HG03342 (cell line): Measurements from ENCODE around the gene ABCF1.
A peak's percentile ranks its signal among the peaks of the same experiment; 100 is the strongest.
"Not testable (repeated sequence)": the region's sequence is repeated elsewhere in the genome, so short reads cannot be mapped to it uniquely, and the experiment has no call there.

Source experiments
- ATAC-seq: cut with Tn5 transposase; IDR thresholded peaks from one replicate; pipeline ENCODE4 v1.9.1; 2021; ENCODE audit warnings: mild to moderate bottlenecking, moderate library complexity; ENCODE audit not compliant: unreplicated experiment

ABCF1 gene

DNA sequence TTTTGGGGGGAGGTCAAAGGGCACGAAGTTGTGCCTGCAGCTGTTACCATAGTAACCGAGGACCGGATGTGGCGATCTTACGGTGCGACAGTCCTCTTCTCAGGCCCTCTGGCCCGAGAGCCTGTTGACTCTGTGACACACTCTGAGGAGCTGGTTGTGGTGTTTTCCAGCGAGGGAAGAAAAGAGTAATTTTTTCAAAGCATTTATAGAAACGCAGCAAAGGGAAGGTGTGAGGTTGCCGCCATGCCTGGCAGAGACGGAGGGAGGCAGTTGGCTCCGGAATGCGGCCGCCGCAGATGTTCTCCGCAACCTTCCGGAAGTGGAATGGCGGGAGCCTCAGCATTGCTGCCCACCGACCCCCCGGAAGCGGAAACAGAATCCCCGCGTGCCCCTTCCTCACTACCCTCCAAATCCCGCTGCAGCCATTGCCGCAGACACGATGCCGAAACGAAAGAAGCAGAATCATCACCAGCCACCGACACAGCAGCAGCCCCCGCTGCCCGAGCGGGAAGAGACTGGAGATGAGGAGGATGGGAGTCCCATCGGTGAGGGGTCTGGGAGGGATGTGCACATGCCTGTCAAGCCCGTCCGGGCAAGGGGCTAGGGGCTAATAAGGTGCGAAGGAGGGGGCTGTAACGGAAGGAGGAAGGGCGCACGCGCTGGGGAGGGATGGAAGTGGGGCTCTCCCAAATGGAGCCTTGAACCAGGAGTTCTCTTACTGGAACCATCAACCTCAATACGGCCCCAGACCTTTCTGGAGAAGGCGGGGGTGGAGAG is 14.1 kb upstream of the ABCF1 start, which contains the start of gene PRR3:
Gene PRR3, plus strand, starts transcription at position 390 of the 777 bp plus-strand sequence. Its CDS starts 50 bp downstream, at position 440.
- ATAC-seq, result peak; percentile 55

DNA sequence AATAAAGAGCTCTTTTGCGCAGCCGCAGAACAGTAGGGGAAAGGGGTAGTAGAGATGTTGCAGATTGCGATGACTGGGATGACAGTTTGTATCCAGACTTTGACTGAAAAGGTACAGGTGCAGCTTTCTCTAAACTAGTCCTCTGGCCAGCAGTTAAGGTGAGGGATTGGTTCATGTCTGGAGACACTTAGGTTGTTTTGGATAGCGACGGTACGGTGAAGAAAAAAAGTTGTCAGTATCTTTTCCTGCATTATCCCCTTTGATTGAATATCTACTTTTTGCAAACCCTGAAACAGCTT is 13.6 kb upstream of the ABCF1 start:
- ATAC-seq, result peak; percentile 6

DNA sequence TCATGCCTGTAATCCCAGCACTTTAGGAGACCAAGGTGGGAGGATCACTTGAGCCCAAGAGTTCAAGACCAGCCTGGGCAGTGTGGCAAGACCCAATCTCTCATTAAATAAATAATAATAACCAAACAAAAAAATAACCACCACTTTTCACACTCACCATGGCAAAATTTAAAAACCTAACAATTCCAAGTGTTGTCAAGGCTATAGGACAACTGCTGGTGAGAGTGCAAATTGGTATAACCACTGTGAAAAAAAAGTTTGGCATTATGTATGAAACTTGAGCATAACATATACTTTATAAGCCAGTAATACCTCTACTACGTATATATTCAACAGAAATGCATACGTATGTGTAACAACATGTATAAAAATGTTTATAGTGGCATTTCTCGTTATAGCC is 10.3 kb upstream of the ABCF1 start:
- no peak for ATAC-seq

DNA sequence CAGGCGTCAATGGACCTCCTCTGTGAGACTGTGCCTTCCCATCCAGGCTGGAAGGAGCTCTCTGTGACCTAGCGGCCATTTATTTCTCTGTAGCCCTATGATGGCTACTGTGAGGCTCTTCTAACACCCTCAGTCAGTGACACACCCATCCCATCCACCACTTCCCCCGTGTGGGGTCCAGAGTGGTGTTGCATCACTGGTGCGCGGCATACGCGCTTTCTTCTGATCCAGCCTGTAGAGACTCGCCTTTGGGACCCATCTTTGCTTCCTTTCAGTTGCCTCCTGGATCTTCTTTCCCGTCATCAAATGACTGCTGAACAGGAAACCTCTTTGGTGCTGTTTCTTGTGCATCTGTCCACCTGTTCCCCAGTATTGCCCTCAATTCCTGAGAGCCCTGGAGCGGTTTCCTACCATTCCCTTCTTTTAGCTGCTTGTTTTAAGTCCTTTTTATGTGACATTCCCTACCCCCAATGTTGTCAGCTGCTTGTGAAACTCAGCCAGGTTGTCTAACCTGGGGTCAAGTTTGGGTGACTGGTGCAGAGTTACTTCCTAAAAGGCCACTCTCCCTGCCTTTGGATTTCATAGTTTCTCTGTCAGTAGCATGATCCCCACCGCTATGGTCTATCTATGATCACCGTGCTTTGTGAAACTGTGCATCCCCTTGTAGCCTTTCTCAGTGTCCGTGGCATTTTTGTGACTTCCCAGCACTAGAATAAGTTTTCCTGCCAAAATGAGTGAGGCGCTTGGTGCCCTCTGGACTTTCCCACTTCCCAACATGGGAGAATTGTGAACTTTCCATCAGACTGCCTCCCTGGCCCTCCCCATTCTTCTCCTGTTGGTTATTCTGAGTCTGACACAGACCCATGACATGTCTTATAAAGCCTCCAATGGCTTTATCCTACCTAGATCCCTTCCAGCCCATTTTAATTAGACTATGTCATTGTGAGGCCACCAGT is 8.5 kb upstream of the ABCF1 start:
- no peak for ATAC-seq

DNA sequence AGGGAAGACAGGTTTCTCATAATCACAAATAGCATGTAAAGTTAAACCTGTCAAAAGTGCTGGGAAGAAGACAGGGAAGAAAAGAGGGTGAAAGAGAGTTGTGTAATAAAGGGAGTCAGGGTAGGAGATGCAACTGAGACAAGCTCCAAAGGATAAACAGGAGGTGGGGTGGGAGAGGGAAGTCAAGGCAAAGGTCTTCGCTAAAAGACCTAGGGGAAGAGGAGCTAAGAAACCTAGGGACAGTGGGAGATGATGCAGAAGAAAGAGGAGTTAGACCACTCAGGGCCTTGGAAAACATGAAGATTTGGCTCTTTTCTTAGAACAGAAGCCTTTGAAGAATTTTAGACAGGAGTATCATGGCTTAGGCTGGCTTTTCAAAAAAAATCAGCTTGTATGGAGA is 7.1 kb upstream of the ABCF1 start:
- ATAC-seq, result no peak

DNA sequence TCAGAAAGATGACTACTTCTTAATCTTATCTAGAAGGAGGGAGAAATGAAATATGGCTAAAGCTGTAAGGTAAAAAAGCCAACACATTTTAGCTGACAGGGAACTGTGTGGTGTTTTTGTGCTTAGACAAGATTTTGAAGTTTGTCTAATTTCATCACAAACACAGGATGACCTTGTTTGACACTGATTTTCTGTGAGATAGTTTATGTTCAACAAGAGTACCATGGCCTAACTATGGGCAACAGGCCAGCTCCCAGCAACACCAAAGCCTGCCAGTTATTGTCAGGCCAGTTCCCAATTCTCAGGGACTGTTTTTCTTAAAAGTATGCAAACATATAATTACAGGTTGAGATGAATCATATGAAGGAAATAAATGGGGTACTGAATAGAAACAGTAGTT is 5.5 kb upstream of the ABCF1 start:
- ATAC-seq, result no peak

DNA sequence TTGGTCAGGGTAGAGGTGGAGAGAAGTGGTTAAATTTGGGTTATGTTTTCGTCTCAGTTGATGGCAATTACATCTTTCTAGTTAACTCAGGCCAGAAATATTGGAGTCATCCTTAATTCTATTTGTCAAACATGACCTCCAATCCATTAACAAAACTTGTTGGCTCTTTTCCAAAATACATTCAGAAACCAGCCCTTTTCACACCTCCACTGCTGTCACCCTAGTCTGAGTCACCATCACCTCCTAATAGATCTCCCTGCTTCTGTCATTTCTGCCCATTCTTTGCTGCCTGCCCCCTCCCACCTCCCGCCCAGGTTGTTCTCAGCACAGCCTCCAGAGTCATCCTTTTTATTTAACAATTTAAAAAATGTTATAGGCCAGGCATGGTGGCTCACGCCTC is 3.0 kb upstream of the ABCF1 start:
- no peak for ATAC-seq

DNA sequence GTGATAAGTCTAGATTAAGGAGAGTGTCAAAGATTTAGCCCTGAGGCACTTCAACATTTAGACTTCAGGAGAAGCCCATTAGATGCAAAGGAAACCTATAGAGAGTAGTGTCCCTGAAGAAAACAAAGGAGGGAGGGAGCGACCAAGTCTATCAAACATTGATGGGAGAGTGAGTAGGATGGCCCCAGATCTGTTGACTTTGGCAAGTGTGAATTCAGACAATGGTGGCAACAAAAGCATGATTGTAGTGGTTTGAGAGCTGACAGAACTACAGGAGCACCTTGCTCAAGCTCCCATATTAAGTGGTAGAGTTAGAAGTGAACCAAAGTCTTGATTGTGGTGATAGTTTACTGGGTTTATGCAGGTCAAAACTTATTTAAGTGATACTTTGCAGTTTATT is 979 bp upstream of the ABCF1 start:
- no peak for ATAC-seq

DNA sequence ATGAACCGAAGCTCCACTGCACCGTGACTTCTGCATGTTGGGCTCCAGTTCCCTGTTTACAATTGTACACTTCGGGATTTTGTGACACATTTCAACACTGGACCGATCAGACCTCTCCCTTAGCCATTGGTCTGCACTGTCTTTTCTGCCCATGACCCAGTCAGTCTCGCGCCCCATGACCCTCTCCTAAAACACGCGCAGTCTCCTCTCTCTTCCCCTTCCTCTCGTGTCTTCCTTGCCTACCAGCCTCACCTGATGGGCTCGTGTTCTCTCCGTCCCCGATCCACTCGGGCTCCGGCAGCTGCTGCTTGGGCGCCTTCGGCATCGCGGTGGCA is 535 bp upstream of the ABCF1 start:
- peak; percentile 18 for ATAC-seq

DNA sequence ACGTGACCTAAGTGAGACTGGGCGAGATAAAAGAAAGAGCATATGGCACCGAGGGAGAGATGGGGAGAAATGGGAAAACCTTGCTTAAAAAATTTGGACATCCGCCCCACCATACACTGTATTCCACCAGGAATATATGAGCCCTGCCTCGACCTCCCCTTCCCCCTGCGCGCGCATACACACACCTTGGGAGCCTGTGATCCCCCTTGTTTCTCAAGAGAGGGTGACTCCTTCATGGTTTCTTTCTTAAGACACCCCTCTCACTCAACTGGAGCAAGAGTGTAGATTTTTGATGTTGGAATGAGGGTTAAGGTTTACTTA is 480 bp downstream of the ABCF1 start:
- no peak for ATAC-seq

DNA sequence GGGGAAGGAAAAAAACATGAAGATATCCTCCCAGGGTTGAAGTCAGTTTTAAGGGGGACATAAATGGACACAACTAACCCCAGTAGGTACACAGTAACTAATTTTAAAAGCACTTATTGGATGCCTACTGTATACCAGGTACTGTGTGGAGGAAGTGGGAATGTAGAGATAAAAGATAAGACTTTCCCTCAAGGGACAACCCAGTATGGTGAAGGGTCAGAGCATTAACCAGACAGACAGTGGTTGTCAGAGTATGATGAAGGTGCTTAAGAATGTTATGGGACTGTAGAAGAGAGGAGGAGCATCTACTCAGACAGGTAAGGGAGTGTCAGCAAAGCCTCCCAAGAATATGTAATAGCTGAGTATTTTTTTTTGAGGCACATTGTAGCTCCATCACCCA is 906 bp downstream of the ABCF1 start:
- ATAC-seq, result no peak

DNA sequence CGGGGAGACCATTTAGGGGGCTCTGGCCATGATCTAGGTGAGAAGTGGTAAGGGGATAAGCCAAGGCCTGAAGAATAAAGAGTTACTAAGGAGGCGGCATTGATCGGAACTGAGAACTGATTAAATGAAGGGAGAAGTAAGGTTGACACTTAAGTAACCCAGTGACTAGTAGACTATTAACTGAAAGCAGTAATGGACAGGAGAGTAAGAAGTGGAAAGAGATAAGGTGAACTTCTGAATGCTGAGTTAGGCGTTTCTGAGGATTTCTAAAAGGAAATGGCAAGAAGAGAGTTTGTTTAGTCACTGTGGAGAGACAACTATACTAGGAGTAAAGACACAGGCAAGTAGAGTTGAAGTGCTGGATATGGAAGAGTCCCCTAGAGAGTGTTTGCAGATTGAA is 1.9 kb downstream of the ABCF1 start:
- ATAC-seq, result no peak

DNA sequence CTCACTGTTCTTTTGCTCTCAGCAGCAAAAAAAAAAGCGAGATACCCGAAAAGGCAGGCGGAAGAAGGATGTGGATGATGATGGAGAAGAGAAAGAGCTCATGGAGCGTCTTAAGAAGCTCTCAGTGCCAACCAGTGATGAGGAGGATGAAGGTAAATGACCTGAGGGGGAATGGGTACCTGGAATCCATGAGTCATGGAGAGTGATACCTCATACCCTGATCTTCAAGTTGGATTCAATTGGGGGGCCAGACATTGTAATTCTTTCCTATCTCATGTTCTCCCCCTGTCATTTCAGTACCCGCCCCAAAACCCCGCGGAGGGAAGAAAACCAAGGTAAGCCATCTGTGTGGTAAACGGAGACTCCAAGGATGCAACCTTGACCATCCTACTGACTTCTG is 6.8 kb downstream of the ABCF1 start:
- ATAC-seq, result no peak

DNA sequence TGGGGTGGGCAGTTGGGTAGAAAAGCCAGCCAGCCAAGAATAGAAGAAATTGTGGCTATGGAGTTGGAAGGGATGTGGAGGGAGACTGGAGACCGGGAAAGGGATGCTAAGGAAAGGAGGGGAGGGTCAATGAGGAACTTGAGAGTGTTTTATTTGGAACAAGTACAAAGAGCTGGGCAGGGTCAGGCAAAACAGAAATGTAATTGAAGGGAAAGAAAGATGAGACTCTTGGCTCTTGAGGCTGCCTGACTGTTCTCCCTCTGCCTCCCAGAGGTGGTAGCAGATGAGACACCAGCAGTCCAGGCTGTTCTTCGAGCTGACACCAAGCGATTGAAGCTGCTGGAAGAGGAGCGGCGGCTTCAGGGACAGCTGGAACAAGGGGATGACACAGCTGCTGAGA is 12.7 kb downstream of the ABCF1 start:
- ATAC-seq, result no peak

DNA sequence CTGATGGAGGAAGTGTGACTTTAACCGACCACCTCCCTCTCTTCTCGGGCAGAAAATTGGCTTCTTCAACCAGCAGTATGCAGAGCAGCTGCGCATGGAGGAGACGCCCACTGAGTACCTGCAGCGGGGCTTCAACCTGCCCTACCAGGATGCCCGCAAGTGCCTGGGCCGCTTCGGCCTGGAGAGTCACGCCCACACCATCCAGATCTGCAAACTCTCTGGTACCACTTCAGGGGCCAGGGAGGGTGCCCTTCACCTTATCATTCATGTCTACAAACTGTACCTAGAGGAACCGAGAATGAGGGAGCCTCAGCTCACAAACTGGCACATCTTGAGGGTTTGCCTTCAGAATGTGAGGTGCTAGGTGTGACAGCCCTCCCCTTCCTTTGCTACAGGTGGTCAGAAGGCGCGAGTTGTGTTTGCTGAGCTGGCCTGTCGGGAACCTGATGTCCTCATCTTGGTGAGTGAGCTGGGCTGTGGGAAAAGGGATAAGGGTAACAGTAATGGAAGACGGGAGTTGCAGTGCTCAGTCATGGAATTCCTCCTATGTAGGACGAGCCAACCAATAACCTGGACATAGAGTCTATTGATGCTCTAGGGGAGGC is 18.6 kb downstream of the ABCF1 start:
- no peak for ATAC-seq

DNA sequence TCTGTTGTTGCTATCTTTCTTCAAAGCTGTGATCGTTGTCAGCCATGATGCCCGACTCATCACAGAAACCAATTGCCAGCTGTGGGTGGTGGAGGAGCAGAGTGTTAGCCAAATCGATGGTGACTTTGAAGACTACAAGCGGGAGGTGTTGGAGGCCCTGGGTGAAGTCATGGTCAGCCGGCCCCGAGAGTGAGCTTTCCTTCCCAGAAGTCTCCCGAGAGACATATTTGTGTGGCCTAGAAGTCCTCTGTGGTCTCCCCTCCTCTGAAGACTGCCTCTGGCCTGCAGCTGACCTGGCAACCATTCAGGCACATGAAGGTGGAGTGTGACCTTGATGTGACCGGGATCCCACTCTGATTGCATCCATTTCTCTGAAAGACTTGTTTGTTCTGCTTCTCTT is 19.3 kb downstream of the ABCF1 start:
- no peak for ATAC-seq

DNA sequence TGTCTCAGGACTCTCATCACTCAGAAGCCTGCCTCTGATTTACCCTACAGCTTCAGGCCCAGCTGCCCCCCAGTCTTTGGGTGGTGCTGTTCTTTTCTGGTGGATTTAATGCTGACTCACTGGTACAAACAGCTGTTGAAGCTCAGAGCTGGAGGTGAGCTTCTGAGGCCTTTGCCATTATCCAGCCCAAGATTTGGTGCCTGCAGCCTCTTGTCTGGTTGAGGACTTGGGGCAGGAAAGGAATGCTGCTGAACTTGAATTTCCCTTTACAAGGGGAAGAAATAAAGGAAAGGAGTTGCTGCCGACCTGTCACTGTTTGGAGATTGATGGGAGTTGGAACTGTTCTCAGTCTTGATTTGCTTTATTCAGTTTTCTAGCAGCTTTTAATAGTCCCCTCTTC is 19.8 kb downstream of the ABCF1 start:
- ATAC-seq, result no peak

DNA sequence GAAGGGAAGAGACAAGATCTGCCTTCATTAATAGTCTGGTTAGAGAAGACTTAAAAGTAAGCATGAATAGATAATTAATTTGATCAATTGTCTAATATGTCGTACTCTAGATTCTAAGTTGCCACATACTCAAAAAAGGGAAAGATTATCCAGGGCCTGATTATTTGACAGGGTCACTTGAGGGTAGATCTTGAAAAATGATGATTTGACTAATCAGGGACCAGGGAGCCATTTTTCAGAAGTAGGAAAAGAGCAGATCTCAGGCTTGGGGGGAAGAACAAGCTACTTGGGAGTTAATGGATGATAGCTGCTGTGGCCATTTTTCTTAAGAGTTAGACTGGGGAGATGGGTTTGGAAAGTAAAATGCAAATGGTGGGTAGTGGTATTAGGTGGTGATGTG is 21.0 kb downstream of the ABCF1 start:
- no peak for ATAC-seq

DNA sequence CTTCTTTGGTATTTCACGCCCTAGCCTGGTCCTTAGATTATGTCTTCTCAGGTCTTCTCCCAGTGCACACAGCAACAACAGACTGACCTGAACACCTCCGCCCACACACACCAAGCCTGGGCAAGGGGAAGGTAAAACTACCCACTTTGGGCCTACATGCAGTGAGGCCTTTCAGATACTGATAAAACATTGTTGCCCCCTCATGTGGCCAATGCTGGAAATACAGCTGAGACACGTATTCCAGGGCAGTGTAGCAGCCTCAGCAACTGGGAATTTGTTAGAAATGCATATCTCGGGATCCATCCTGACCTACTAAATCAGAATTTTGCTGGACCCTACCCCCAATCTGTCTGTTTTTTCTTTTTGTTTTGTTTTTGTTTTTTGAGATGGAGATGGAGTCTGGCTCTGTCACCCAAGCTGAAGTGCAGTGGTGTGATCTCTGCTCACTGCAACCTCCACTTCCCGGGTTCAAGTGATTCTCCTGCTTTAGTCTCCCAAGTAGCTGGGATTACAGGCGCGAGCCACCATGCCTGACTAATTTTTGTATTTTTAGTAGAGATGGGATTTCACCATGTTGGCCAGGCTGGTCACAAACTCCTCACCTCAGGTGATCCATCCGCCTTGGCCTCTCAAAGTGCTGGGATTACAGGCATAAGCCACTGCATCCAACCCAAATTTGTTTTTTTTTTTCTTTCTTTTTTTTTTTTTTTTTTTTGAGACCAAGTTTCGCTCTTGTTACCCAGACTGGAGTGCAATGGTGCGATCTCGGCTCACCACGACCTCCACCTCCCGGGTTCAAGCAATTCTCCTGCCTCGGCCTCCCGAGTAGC is 26.3 kb downstream of the ABCF1 start:
- not testable (repeated sequence) for ATAC-seq

DNA sequence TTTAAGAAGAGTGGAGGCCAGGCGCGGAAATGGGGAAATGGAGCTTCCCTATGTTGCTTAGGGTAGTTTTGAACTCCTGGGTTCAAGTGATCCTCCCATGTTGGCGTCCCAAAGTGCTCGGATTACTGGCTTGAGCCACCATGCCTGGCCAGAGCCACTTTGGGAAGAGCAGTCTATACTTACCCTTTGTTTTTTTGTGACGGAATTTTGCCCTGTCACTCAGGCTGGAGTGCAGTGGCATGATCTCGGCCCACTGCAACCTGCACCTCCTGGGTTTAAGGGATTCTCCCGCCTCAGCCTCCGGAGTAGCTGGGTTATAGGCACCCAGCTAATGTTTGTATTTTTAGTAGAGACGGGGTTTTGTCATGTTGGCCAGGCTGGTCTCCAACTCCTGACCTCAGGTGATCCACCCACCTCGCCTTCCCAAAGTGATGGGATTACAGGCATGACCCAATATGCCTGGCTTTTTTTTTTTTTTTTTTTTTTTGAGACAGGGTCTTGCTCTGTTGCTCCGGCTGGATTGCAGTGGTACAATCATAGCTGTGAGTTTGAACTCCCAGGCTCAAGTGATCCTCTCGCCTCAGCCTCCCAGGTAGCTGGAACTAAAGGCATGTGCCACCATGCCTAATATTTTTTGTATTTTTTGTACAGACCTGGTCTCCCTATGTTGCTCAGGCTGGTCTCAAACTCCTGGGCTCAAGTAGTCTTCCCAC is 27.8 kb downstream of the ABCF1 start:
- no peak for ATAC-seq
